CD4-positive, alpha-beta T cell treated with Interleukin-4 for 4 hours (primary cell): Measurements from ENCODE around the gene FLG2.
A peak's percentile ranks its signal among the peaks of the same experiment; 100 is the strongest.
"Not testable (repeated sequence)": the region's sequence is repeated elsewhere in the genome, so short reads cannot be mapped to it uniquely, and the experiment has no call there.

ENCODE experiments used
- DNase-seq: peaks from one replicate; pipeline ENCODE4 v3.0.0-alpha.2; 2020

Gene FLG2

DNA sequence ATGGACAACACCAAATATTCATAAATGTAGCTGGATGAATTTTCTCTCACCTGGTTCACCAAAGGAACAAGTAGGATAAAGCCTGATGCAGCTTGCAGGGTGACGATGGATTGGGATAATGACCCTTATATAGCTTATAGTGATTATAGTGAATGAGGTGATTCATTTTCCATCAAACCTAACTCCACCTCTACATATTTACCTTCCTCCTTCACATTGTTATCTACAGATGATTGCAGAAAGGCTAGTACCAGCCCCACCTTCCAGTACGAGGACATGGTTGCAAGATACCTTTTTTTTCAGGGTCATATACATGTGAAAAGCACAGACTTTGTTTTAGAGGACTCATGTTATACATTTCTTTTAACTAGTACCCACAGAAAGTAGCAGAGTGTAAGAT, at the start of gene FLG2:
FLG2 (minus strand) TSS at position 101 of the 400 bp plus-strand sequence. CDS start 1,122 bp downstream, outside the sequence.
- no peak for DNase-seq

DNA sequence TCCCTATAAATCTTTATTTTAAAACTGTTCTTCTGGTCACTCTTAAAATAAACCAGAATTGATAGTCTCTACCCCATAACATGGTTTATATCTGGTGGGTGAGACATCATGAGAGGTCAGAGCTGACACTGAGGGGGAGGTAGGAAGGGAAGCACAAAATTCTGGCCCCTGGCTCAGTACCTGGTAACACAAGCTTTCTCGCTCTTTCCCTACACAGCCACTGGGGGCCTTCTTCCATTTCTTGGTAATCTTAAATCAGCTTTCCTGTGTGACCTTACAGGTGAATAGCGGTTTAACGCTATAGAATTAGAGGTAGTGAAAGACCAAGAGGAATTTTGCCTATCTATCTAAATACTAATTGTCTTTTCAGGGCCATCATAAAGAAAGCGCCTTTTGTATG, 48.9 kb upstream of the FLG2 start:
- no peak for DNase-seq

DNA sequence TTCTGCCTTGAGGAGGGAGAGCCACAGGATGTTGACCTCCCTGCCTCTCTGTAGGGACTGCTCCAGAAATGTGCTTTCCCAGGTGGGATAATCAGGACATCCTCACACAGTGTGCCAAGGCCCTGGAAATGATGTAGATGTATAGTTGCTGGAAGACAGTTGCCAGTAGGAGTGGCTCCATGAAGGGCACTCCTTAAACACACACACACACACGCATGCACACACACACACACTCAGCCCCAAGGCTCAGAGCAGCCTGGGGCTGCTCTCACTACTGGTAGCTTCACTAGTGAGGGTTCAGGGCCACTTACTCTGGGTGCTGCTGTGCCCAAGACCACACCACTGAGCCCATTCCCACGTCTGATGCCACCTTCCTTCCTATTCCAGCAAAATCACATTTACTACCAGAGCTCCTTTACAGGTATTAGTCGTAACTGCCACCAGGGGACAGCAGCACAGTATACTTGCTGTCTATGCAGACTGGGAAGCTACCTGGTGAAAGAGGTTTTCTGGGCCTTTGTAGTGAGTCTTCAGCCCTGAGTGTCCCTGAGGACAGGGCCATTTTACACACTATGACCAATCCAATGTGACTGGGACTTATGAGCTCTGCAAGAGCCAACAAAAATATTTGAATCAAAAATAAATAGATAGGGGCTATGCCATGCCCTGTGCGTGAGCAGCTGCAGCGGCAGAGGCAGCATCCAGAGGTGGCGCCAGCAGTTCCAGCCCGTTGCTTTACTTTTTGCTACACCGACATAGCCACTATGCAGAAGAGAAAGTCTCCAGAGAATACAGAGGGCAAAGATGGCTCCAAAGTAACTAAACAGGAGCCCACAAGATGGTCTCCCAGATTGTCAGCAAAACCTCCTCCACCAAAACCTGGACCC, 39.2 kb upstream of the FLG2 start:
- no peak for DNase-seq

DNA sequence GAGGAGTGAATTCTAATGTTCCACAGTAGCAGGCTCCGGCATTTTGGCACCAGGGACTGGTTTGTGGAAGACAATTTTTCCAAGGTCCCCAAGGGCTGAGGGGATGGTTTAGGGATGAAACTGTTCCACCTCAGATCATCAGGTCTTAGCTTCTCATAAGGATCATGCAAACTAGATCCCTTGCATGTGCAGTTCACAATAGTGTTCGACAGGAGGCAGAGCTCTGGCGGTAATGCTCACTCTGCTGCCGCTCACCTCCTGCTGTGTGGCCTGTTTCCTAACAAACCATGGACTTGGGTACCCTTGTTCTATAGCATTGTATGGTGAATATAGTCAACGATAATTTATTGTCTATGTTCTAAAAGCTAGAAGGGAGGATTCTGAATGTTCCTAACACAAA, 37.7 kb upstream of the FLG2 start:
- no peak for DNase-seq

DNA sequence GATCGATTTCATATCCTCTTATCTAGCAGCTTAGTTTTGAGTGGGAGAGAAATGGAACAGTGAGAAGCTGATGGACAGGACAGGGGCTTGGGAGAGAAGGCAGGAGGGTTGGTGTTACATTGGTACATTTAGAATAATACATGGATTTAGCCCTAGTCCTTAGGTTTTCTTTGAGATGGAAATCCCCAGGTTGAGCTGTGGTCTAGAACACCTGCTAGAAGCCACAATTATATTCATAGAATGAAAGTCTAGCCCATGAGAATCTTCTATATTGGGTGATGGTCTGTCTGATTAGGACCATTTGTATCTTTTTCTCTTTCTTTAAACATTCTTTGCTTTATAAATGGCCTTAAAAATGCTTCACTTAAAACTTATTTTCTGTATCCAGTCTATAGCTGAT, 34.3 kb upstream of the FLG2 start:
- no peak for DNase-seq

DNA sequence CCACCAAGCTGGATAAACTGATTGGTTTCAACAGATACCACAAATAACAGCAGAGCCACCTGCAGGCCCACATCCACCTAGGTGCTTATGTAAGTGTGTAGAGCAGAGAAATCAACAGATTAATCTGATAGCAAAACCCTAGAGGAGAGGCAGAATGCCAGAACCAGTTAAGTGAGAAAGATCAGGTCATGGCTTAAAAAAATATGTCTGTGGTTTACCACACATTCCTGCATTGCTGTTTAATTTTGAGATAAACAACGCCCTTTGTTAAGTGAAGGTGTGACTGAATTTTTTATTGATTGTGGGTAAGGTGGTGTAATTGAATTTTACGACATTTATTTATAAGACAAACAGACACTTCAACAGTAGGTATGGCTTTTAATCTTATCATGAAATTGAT, 33.1 kb upstream of the FLG2 start:
- DNase-seq, result peak; percentile 61

DNA sequence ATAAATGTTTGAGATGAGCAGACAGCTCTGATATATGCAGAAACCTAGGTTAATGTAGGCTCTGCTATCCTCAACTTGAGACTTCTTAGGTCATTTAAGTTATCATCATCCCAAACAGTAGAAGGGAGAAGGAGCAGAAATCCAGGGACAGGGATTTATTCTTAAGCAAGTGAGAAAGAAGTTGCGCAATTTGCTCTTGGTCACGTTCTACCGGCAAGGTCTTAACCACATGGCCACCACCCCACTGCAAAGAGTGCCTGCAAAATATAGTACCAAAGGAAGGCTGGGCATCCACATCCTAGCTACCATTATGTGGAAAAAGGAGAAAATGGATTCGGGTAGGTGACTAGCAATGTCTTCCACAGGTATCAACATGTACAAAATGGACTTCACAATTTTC, 29.1 kb upstream of the FLG2 start:
- DNase-seq, result no peak

DNA sequence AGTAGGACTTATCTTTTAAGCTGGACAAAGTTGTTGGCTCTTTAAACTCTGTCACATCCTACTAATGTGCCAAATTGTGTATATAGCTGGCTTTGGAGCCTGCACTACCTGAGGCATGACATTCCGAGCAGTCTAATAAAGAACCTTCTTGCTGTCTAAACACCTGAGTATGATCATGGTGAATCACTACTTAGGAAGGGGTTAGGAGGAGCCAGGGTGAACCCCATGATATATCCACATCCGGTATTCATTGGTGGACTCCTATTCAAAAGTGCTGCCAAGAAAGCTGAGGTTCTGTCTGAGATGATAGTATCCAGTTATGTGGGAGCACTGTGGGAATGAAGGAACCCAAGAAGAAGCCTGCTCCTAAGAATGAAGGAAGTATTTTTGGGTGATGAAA, 27.1 kb upstream of the FLG2 start:
- no peak for DNase-seq

DNA sequence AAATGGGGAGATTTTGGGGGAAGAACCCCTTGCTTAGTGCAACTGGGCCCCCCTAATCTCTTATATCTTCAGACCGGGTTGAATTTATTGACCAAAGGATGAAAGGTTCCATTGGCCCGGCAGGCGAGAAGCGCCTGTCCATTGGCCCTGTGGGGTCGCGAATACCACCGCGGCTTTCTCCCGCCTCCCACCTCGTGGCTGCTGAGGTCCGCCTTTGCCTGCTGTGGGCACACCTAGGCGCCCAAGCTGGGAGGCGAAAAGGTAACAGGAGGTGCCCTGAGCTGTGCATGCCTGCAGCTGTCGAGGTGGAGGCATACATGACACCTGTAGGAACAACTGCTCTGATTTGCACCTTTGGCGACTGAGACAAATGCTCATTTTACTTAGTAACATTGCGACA, 21.1 kb upstream of the FLG2 start:
- DNase-seq, result no peak

DNA sequence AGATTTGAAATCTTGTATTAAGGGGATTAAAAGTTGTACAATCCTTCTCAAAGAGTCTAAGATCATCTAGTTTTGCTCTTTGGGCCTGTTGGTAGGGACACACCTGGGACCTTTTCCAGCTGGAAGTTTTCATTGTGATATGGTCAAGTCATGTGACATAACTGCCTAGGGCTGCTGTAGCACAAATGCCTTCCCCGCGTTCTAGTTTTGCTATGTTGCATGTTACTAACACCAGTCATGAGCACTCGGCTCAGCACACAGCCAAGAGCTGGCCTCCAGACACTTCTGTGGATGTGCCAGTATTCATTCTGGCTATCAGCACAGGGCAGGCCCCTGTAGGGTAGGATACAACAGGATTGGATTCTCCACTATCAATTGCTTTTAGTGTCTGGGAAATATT, 14.6 kb upstream of the FLG2 start:
- no peak for DNase-seq

DNA sequence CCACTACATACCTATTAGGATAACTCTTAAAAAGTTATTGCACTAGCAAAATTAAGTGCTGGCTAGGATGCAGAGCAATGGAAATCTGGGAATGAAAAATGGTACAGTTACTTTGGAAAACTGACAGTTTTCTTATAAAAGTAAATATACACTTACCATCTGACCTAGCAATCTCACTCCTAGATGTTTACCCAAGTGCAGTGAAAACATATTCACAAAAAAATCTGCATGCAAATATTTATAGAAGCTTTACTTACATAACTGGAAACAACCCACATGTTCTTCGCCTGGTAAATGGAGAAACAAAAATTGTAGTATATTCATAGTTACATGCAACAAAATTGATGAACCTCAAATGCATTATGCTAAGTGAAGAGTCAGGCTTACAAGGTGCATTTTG, 12.9 kb upstream of the FLG2 start:
- no peak for DNase-seq

DNA sequence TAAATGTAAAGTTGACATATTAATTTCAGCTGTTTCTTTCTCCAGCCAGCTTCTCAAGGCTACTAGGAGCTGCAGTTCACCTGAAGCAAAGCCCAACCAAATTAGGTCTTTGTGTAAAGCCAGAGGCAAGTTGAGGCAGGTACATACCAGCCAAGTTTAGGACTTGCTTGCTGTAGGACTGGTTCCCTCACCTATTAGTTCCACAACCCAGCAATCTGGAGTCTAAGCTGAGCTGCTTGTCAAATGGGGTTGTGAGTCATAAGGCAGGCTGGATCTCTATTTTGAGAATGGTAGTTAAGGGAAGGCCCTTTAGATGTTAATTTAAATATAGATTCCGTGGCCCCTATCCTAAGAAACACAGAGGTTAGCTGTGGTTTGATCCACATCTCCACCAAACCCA, 7.6 kb upstream of the FLG2 start:
- DNase-seq, result no peak

DNA sequence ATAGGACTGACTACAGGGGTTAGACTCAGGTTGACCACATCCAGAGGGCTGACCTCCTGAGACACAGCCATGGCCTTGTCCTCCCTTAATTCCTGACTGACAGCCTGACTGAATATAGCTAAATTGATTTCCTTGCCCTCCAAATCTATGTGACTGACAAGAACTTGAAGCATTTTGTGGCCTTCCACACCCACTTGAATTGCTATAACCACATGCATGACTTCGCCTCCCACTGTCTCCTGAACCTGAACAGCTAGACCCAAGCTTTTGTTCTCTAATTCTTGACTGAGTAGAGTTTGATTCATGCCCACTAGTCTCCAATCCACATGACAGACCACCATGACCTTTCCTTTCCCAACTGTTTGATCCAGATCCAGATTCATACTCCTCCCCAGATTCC, 3.1 kb downstream of the FLG2 start:
- no peak for DNase-seq

DNA sequence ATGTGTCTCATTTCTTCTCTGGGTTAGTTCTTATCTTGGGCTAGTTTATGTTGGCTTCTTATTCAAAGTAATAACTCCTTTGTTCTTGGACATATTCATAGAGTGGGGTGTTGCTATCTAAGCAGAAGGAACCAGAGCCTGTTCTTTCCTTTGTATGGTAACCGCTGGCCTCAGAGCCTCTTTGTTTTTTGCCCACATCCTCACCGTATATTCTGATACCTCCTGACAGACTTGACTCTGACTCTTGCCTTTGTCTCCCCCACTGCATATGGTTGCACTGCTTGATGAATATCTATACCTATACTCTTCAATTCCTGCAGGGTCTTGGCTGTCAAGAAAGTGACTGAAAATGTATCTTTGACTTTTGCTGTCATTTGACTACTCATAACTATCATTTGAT, 10.2 kb downstream of the FLG2 start:
- DNase-seq, result no peak

DNA sequence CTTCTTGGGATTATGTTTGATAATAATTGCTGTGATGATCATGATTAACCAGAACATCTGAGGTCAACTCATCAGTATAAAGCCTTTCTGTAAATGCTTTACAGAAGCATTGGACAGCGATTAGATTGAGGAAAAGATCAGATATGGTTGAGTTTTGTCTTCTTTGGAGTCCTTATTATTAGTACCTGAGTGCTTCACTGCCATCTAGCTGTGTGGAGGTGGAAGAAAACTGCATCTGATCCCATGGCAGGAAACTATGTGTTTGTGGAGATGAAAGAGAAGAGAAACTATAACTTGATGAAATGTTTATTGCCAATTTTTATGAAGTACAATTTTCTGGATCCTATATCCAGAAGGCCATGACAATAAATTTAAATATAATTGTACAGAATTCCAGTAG, 11.4 kb downstream of the FLG2 start:
- DNase-seq, result no peak

DNA sequence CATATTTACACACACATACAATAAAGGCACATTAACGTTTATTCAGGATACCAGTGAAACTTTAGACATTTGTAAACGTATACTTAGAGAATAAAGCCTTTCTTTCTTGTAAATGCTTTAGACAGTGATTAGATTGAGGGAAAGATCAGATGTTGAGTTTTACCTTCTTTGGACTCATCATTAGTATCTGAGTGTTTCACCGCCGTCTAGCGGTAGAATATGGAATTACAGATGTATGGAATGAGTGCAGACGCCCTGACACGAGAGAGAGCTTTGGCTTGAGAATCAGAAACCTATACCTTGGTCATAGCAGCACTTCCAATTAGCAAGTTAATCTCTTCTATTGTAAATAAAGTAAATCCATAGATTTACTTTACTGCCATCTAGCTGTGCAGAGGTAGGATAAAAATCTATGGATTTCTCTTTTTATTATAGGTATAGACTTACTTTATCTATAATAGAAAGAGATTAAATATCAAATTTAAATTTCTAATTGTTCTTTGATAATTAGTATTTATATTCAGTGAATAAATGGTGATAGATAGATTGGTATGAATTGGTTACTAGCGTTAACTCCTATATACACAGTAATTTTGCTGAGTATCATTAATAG, 12.6 kb downstream of the FLG2 start:
- DNase-seq, result peak; percentile 71

DNA sequence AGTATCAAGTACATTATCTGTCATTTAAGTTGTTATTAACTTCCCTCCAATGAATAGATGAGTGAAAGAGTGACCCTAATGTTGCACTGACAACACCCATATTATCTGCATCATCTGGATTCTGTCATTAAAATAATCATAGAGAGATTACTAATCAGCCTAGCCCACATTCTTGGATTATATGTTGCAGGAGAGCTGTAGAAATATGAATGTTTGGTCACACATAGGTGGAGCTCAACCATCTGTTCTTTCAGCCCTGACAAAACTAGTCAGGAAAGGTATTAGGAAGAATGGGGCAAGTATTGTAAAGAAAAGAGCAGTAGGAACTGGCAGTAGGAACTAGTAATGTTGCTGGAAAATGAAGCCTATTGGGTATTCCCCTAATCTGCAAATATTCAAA, 15.4 kb downstream of the FLG2 start:
- no peak for DNase-seq

DNA sequence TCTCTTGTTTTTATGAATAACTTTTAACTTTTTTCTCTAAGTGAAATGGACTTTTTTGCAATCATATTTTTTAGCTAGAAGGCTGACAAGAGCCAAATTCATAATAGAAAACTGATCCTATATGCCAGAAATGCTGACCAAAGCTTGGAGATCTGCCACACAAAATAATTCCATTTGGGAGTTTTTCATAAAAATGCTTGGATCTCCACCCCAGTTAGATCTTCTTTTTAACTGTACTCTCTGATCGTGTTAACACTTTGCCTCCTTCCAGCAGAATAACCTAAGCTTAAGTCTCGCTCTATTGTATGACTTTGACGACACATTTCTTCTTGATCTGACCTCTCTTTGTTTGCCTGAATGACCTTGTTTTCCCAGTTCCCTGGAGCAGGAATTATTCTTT, 16.8 kb downstream of the FLG2 start:
- no peak for DNase-seq

DNA sequence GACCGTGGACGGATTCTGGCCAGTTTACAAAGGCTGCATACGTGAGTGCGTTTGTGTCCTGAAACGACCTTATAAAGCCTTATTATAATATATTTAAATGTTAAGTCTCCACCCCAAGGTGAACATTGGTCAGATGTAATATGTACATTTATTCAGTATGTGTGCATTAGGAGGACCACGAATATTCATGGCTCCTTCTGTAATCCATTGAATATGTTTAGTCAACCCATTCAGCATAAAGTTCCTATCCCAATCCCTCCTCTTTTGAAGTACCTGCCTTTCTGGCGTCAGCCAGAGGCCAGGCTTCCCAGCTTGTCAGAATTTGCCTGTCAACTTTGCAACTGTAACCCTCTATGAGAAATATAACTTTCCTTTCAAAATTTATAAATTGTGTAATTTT, 24.4 kb downstream of the FLG2 start:
- DNase-seq, result no peak

DNA sequence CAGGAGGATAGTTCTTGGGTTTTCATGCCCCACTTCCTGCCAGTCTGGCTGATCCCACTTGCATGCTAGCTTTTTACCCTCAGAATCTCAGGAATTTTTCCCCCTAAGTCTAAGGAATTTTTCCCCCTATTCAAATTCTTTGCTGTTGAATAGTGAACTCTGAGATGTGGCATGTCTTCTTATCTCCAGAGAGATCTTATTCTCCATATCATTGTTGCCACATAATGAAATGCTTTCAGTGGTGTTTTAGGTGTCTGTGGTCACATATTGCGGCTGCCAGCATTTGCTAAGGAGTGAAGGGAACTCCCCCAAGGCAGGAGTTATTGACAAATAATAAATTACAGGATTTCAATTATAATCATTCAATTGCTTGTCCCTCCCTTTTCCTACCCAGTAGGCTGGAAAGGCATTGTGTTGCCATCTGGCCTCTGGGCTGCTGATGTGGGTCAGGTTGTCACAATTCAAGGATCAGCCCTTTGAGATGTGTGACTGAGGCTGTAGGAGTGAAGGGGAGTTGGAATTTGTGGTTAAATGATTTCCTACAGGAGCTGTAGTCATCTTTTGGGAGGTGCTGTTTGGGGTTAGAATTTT, 30.9 kb downstream of the FLG2 start:
- no peak for DNase-seq

DNA sequence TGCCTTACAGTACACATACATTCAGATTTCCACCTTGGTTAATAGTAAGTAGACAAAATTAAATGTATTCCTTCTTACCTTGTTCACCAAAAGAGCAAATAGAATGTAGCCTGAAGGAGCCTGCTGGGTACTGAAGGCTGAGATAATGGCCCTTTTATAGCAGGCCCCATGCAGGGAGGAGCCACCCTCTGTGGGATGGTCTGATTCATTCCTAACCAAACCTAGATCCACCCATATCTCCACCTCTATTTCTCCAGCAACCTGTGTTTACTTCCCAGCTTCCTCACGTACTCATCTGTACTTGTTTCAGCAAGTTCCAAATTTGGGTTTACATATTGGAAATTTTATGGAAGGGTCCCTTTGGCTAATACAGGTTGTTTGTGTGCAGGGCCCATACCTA, 34.7 kb downstream of the FLG2 start, which contains the start of gene FLG:
FLG (minus strand) TSS at position 129 of the 400 bp plus-strand sequence. CDS start 9,783 bp downstream, outside the sequence.
- DNase-seq, result no peak

DNA sequence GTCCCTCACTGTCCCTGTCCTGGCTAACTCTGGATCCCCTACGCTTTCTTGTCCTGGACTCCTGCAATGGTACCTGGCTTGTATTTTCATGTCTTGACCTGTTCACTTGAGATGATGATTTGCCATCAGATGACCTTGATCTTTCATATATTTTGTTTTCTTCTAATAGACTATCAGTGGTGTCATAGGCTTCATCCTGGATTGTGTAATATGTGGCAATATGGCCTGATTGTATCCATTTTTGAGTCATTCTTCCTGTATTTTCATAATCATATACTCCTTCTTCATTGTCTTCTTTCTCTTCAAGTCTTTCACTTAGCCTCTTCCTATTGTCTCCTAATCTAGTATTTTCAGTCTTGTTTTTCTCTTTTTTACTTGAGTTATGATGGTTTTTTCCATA, 45.8 kb downstream of the FLG2 start:
- DNase-seq, result no peak

DNA sequence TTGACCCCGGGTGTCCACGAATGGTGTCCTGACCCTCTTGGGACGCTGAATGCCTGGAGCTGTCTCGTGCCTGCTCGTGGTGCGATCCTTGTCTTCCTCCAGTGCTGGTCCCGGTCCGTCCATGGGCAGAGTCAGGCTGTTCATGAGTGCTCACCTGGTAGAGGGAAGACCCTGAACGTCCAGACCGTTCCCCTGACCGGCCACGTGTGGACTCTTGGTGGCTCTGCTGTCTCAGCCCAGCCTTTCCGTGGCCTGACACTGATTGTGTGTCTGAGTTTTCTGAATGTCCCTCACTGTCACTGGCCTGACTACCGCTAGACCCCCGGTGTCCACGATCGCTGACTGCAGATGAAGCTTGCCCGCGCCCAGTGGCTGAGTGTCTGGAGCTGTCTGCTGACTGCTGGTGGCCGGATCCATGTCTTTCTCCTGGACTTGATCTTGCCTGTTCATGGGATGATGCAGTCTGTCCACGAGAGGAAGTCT, 46.4 kb downstream of the FLG2 start:
- no peak for DNase-seq

DNA sequence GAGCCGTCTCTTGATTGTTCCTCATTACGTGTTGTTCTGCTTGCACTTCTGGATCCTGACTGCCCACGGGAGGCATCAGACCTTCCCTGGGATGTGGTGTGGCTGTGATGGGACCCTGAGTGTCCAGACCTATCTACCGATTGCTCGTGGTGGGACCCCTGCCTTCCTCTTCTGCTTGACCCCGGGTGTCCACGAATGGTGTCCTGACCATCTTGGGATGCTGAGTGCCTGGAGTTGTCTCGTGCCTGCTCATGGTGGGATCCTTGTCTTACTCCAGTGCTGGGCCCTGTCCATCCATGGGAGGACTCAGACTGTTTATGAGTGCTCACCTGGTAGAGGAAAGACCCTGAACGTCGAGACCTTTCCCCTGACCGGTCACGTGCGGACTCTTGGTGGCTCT, 47.6 kb downstream of the FLG2 start:
- not testable (repeated sequence) for DNase-seq
